AG04449 (cell line): ENCODE data around the gene TTLL8.

ENCODE experiments used
- CTCF ChIA-PET: fragments of 350-600 bp; formaldehyde crosslinking; extraction: SDS; loops from one replicate; lab custom pipeline; 2021; ENCODE audit warnings: antibody characterized with exemption; lab: Yijun Ruan, JAX
- POLR2A ChIA-PET: fragments of 400-600, 350-600 bp; formaldehyde crosslinking; extraction: SDS; loops from one replicate; lab custom pipeline; 2020; ENCODE audit warnings: antibody characterized with exemption, inconsistent platforms; lab: Yijun Ruan, JAX
- DNase-seq: peaks from one replicate; pipeline ENCODE4 v3.0.0-alpha.2; 2010; ENCODE audit warnings: low read depth, low spot score
- H3K4me3 ChIP-seq: 2 replicates; pipeline ENCODE4 v1.5.1; 2011; ENCODE audit warnings: low read depth, mild to moderate bottlenecking, control low read depth, low read length
- CTCF ChIP-seq: IDR thresholded peaks from one replicate; pipeline ENCODE4 v1.5.1; 2011; ENCODE audit warnings: mild to moderate bottlenecking, moderate library complexity, low read length, control low read depth, inconsistent platforms; ENCODE audit not compliant: insufficient read depth; ENCODE audit errors: missing control alignments

TTLL8 gene

GRCh38 chr22:50035131-50035881, 22.8 kb downstream of the TTLL8 start:
- ChIA-PET CTCF (interaction anchor here (6.1 kb wide), 1 partner anchor 103 kb away, joined by 165 read pairs; no protein-coding TSS in a partner anchor), POLR2A (no interaction called here)
- H3K4me3 ChIP-seq = no peak overlapping the region
- TF ChIP-seq CTCF = no peak
- no peak for DNase-seq

- ChIA-PET POLR2A (no interaction called here), CTCF (interaction anchor here (6.1 kb wide), 1 partner anchor 102 kb away, joined by 165 read pairs; no protein-coding TSS in a partner anchor)
- DNase-seq = no peak
- H3K4me3 ChIP-seq = no peak overlapping the region
- TF ChIP-seq CTCF = no peak
These were observed 23.7 kb downstream of the TTLL8 start for GRCh38 chr22:50034126-50035081.

GRCh38 chr22:50032941-50033601, 25.0 kb downstream of the TTLL8 start:
- no peak for DNase-seq
- TF ChIP-seq CTCF = no peak
- no peak overlapping the region for H3K4me3 ChIP-seq
- POLR2A ChIA-PET = no interaction called here
- CTCF ChIA-PET = interaction anchor here (6.1 kb wide), 1 partner anchor 101 kb away, joined by 165 read pairs; no protein-coding TSS in a partner anchor

- CTCF ChIA-PET = interaction anchor here (1.2 to 6.1 kb wide), 4 partner anchors 23 to 265 kb away, joined by 3 to 165 read pairs (median 28); no protein-coding TSS in a partner anchor
- POLR2A ChIA-PET = no interaction called here
These were observed 25.8 kb downstream of the TTLL8 start for GRCh38 chr22:50032109-50032871.

More at GRCh38 chr22:50032109-50032871, 25.8 kb downstream of the TTLL8 start:
- no peak for TF ChIP-seq CTCF
- no peak overlapping the region for H3K4me3 ChIP-seq
- DNase-seq = no peak
